ENCODE results near the gene DPF3.

Gene DPF3

DNA sequence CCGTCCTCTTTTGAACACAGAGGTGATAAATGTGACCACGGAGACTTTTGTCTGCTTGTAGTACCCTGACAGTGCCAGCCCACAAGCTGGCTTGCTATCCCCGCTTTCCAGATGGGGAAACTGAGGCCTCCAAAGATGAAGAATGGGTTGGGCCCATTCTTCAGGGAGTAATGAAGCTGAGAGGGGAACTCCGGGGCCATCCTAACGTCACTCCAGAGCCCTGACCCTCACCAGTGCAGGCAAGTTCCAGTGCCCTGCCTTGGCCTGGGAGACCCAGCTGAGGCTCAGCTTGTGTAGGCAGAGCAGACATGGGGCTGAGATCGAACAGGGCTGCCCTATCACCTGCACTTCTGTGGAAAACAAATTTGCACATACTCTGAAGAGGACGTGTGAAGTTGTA is 277.1 kb downstream of the DPF3 start:
- no peak for DNase-seq (ENCODE audit: low read depth in 2 of 2)

DNA sequence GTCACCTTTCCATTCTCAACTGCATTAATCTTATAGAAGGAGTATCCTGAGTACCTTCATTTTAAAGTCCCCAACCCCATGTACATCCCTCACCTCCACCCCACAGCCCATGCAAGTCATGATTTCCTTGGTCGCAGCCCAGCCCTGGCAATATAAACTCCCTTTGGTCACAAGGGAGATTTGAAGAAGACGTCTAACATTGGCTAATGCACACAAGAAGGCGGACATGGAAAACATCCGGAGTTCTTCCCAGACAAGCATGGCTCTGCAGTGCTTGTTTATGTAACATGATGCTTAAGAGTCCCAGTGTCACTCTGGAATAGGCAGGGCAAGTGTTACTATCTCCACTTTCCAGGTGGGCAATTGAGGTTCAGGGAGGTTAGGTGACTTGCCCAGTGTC is 277.6 kb downstream of the DPF3 start:
- DNase-seq (ENCODE audit: low read depth in 2 of 2), result no peak

DNA sequence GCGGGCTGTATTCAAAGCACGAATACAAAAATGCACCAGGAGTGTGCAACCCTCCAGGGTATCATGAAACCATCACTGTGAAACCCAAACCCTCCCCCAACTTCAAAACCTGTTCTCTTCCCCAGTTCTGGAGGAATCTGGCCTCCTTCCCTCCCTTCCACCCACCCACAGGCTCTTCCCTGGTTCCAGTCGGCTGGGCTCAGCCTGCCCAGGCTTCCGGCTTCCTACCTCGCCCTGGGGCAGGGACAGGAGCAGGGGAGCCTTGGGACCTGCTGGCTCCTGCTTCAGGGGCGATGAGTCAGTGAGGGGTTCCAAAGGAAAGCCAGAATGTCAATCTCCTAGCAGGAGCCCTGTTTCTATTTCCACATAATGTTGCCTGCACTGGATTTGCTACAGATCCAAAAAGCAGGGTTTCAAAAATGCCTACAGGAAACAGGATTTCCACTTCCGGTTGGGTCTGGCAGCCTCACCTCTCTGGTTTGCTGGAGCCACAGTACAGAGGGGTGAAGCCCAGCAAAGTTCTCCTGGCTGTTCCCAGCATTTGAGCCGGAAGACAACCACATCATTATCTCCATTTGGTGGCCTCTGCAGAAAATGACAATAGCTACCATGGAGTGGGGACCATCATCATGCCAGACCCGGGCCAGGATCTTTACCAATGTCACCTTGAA is 278.3 kb downstream of the DPF3 start:
- DNase-seq (ENCODE audit: low read depth in 2 of 2), result no peak

DNA sequence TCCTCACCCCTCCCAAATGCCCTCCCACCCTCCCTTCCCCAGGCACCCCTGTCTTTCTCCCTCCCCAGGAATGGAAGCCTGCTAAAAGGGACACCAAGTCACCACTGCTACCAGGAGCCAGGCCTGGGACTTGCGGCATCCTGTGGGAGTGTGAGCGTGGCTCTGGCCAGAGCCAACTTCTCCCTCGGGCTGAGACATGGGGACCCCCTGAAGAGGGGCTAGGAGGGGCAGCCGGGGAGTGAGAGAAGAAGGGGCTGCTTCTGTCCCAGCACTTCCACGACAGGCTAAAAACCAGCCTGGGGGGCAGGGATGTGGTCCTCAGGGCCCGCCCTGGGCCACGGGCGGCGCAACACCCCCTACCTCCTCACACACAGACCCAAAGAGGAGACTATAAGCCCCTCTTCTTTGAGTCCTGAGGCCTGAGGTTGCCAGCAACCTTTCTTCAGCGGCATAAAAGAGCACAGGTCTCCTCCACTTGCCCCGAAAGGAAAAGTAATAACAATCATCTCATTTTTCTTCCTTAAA is 278.9 kb downstream of the DPF3 start:
- DNase-seq (ENCODE audit: low read depth in 2 of 2), result no peak

DNA sequence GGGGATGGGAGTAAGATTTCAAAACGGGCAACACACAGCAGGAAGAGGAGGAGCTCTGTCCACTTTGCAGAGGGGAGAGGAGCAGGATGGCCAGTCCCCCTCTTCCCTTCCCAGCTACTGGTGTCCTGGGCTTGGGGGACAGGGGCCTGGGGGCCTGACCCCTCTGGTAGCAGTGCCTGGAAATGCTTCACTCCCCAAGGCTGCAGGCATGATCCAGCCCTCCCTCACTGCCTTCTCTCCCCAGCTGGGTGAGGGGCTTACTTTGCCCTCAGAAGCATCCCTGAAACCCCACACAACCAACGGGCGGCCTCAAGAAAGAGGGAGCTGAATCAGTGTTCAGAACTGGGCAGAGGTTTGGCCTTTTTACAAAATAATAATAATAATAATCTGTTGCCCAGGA is 279.5 kb downstream of the DPF3 start:
- DNase-seq (ENCODE audit: low read depth in 2 of 2), result no peak

DNA sequence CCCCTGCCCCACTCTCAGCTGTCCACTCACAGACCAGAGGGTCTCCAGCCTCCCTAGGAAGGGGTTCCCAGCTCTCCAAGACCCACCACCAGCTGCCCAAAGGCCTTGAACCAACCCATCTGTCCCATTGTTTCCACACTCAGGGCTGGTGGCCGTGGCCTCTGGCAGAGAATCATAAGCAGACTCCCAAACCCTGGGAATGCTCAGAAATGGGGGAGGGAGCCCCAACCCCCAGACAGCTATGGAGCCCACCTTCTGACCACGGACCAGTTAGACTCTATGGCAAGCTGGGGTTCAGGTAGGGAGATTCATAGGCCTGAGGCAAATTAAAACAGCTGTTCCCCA is 280.0 kb downstream of the DPF3 start:
- no peak for DNase-seq (ENCODE audit: low read depth in 2 of 2)

DNA sequence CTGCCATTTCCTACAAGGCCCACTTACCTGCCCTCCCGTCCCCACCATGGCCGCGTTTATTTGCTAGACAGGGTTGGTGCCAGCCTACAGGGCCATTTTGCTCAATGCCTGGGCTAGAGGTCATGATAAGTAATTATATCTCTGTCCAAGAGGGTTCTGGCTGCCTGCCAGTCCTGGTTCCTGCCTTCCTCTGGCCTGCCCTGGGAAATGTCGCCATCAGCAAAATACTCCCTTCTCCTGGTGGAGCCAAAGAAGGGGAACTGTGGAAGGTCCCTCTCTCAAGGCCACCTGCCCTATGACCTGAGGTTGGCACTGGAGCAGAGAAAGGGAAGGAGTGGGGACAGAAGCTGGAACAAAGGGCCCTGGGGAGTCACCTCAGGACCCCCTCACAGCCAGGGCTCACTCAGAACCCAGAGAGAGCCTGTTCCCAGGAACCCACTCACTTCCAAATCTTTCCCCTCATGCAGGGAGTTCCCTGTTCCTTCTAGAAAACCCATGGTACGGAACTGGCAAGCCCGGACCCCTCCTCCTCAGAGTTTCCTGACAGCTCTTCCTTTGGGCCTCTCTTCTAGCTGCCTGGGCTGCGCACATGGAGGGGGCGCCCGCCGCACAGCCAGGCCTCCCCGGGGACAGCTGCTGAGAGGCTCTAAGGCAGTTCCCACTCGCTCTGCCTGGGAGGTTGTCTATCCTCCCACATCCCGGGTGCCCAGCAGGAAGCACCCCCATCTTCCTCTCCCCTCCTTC is 280.5 kb downstream of the DPF3 start:
- no peak for DNase-seq (ENCODE audit: low read depth in 2 of 2)

DNA sequence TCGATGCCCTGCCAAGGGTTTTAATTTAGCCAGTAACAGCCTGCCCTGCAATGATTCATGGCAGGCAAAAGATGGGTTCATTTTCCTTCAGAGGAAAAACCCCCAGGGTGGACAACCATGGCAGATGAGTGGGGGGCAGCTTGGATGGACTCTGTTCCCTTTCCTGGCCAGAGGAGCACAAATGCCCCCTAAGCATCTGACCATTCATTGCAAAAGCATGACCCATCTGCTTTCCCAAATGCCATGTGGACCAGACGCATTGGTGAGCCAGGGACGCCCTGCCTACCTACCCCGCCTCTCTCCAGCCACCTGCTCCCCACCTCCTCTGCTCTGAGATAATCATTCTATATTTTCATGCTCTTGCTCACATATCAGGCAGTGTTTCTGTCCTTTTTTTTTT is 281.9 kb downstream of the DPF3 start:
- DNase-seq (ENCODE audit: low read depth in 2 of 2), result no peak

DNA sequence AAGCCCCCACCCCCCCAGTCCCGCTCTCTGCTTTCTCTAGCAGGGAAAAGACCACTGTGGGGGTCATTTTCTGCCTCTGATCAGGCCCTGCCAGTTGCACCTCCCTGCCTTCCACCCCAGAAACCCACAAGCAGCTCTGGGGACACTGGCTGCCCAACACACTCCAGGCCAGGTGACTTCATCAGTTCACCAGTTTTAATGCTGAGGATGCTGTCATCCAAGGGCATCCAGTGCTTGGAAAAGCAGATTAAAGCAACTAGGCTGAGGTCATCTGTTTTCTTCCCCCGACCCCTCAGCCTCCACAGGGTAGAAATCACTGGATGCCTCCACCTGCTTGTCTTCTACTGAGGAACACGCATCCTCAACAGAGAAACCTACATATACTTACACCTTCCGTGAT is 282.4 kb downstream of the DPF3 start:
- no peak for DNase-seq (ENCODE audit: low read depth in 2 of 2)

DNA sequence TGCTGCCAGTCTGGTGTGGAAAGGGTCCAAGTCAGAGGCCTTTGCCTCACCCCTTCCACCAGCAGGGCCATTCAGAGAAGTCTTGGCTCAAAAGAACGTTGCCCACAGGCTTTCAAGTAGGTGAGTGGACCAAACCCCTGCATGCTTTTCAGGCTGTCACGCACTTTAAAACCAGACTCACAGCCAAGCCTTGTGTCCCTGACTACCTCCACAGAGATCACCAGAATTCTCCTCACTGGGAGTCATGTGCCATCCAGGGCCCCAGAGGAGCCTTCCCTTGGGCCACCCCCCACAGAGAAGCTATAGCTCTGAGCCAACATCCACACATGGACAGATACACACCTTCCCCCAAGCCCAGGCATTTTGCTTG is 283.1 kb downstream of the DPF3 start:
- no peak for DNase-seq (ENCODE audit: low read depth in 2 of 2)

DNA sequence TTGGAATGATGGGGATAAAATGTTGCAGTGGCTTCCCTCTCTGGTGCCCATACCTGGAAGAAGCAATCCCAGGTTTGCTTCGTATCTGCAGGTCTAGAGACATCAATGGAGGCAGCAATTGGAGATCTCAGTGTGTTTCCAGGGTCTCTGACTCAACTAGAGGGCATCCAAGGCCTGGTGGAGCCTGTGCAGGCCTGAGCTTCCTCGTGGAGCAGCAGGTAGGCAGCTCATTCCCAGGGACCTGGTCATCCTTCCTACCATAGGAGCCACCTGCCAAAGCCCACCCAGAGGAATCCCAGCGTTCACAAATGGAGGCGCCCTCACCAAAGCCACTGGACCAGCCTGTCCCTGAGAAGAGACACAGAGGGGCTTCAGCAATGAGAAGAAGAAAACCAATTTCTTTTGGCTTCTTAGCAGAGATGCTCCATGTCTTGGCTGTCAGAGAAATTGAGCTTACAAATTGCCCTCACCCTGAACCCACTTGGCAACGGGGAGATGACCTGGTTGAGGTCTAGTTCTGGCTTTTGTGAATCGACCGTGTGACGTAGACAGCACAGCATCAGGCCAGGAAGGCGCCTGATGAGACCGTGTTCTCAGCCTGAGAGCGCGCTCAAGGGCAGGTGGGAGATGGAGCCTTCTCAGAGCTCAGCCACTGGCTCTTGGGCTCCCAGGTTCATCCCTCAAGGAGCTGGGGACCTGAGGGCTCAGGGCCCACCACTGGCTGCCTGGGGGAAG is 283.6 kb downstream of the DPF3 start:
- no peak for DNase-seq (ENCODE audit: low read depth in 2 of 2)

DNA sequence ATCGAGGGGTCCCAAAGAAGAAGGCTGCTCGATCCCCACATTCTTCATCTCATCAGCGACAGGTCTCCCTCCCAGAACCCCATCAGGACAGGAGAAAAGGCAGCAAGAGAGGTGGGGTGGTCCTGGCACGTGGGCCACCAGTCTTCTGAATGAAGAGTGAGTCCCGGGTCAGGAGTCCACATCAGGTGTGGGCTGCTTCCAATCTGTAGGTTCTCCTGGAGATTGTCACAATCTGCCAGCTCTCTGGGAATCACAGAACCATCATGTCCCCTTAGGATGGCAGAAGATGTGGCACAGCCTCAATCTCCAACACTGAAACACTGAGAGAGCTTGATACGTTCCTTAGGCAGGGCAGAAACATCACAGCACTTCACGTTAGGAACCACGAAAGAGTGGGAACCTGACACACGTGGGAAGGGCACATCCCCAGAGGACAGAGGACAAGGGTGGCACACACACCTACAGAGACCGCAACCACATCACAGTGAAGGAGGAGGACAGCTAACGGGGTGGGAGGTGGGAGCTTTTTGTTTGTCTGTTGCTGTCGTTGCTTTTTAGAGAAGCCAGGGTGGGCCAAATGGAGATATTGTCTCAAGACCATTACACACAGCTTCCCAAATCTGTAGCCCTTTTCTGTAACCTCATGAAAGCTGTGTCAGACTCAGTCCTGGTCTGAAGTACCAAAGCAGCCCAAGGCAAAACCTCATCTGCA is 284.5 kb downstream of the DPF3 start:
- no peak for DNase-seq (ENCODE audit: low read depth in 2 of 2)

DNA sequence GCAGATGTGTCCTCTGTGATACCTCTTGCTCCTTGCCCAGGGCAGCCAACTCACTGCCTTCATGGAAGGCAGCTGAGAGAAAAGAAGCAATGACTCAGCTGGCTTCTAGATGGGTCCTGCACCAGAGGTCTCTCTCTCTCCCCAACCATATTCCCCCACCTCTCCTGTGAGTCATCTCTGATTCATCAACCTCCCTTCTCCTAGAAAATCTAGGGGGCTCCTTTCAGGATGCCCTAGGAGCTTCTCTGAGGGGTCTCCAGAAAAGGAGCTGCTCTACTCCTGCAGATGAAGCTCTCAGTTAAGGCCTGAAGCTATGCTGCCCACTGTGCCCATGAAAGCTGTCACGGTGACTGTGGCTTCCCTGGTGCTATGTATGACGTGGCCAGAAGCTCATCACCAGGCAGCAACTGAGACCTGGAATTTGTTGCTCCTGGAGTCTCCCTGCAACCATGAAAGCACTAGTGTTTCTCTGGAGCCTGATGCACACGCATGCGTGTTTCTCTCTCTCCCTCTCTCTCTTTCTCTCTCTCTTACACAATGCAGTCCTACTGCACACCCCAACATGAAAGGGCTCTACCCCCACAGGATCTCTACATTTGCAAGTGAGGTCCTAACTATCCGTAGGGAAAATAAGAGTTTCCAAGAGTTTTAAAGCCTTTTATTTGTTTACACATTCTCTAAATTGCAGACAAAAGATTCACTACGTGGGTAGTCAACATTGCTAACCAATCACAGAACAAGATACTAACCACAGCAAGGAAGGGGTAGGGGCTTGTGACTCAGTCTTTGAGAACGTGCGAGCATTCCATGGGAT is 285.3 kb downstream of the DPF3 start:
- DNase-seq (ENCODE audit: low read depth in 2 of 2), result no peak

DNA sequence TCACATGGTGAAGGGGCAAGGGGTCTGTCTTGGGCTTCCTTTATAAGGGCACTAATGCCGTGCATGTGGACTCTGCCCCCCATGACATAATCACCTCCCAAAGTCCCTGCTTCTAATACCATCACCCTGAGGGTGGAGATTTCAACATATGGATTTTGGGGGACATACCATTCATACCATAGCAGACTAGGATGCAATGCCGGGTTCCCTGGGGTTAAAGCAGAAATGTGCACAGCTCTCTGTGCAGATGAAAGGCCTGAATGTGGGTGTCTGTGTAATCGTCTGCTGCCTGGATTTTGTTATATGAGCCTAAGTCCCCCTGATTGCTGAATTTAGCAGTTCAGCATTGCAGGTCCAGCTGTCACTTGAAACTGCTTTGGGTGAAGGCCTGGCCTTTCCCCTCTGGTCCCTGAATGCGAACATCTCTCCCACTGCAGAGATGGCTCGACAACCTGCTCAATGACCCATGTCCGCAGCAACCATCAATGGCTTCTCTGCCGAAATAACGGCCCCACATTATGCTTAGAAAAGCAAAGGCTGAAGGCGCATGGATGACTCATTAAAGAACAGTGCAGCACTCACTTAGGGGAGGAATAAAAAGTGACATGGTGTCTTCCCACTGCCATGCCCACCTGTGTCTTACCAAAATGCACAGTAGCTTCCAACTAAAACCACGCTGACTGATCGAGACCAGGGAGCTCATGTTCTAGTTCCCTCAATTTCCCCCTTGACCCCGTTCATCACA is 286.3 kb downstream of the DPF3 start:
- DNase-seq (ENCODE audit: low read depth in 2 of 2), result no peak

DNA sequence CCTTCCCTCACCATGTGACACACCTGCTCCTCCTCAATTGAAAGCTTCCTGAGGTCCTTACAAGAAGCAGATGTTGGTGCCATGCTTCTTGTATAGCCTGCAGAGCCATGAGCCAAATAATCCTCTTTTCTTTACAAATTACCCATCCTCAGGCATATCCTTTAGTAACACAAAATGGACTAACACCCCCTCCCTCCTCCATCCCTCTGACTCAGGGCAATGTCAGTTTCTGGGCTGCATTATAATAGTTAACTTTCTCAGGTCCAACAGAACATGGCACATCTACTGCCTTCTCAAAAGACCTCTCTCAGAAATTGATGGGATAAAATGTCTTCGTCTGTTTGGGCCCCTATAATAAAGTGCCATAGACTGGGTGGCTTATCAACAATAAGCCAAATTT is 287.0 kb downstream of the DPF3 start:
- DNase-seq (ENCODE audit: low read depth in 2 of 2), result no peak

DNA sequence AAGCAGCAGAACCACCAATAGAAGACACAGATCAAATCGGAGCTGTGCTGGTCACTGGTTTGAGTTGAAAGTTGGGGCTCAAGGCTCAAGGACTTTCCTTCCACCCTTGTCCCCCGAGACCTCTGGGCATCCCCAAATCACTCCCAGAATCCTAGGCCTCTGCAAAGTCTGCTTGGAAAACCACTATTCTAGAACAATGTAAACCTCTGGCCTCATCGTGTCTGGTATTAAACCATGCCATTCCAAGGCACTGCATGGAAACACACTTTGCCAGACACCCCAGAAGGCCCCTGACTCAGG is 288.0 kb downstream of the DPF3 start:
- DNase-seq (ENCODE audit: low read depth in 2 of 2), result no peak

DNA sequence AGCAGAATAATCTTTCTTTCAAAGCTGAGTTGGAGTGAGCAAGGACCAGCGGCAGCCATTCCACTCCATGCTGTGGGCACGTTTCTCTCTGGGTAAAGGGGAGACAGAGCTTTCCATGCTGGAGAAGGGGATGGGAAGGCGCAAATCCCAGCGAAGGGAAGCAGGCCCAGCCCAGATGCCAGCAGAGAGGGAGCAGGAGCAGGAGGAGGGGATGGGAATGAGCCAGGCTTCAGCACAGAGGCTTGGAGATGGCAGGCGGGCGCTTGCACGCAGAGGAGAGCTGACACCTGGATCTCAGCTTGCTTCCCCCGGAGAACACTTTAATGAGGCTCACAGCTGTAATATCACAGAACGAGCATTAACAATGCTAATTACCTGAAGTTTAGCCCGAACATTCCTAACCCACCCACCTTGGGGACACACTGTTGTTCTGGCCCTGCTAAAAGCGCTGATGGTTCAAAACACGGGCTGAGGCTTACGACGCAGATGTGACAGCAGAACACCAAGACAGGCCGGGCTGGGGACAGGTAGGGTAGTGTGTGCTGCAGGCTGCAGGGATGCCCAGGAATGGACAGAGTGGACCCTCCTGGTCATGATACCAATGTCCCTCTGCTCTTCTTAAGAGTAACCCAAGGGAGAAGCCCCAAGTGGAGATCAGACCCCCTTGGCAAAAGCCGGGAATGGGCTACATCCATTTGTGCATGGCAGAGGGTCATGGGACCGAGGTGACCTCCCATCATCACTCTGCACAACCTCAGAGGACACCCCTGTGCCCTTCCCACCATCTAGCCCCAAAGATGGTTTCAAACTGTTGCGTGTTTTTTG is 288.6 kb downstream of the DPF3 start:
- DNase-seq (ENCODE audit: low read depth in 2 of 2), result no peak

DNA sequence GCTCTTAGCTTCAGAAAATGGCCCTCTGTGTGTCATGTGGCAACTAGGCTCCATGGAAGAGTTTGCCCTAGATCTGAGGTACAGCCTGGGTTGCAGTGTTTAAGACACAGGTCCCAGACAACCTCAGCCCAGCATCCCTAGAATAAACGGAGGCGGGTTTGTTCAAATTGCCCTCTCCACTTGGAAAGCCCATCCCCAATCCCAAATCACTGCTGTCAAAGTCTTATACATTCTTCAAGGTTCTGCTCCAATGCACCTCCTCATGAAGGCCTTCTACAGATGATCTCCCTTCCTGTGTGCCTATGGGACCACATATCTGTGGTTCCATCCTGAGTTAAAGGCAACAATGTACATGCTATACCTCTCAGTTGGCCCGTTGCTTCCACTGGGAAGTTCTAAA is 289.8 kb downstream of the DPF3 start:
- DNase-seq (ENCODE audit: low read depth in 2 of 2), result no peak

DNA sequence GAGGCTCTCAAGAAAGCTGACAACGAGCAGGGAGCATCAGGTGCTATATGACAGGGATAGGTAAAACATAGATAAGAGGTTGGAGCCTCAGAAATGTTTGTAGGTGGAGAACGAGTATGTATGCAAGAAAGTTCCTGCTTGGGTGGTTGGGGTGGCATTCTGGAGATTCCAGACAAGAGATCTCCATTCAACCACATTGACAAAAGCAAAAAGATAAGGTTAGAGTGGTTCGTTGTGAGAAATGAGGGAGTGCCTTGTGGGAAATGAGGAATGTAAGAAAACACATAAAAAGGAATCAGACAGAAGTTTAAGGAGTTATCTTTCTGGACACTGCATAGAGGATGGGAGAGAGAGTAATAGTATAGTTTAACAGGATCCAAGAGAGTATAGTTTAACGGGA is 290.3 kb downstream of the DPF3 start:
- no peak for DNase-seq (ENCODE audit: low read depth in 2 of 2)

Data from stimulated activated CD8-positive, alpha-beta memory T cell treated with anti-CD3 and anti-CD28 coated beads, Interleukin-2, amount 100 ng/mL, for 48 hours (primary cell).